Gastroesophageal sphincter (tissue), 3 donors: Measurements from ENCODE around the gene RYR2.

Experiments used
- CTCF ChIP-seq, 4 experiments: fragments of 200-600 bp in 2 of 4; fragments of 450-650 bp in 2 of 4; sonication (generic) in 1 of 4; IDR thresholded peaks; one replicate each; pipeline ENCODE4 v1.5.1; 2017 to 2019; ENCODE audit warnings: antibody characterized with exemption in 4 of 4, mild to moderate bottlenecking in 2 of 4, moderate library complexity in 2 of 4
- EP300 ChIP-seq: sonication (generic); formaldehyde crosslinking; IDR thresholded peaks from one replicate; pipeline ENCODE4 v1.6.1; 2017; ENCODE audit warnings: antibody characterized with exemption, mild to moderate bottlenecking
- POLR2A ChIP-seq, 2 donors: fragments of 450-650 bp; IDR thresholded peaks; one replicate each; pipeline ENCODE4 v1.6.1; 2017; ENCODE audit warnings: antibody characterized with exemption in 2 of 2, mild to moderate bottlenecking in 2 of 2, moderate library complexity in 1 of 2
- POLR2AphosphoS5 ChIP-seq: sonication (generic); formaldehyde crosslinking; IDR thresholded peaks from one replicate; pipeline ENCODE4 v1.6.1; 2017; ENCODE audit warnings: antibody characterized with exemption

- TF ChIP-seq CTCF (IDR thresholded peaks at IDR 0.05), result no peak
- peak; percentile 69 for TF ChIP-seq POLR2AphosphoS5
- no peak for TF ChIP-seq POLR2A (IDR thresholded peaks at IDR 0.05)
- TF ChIP-seq EP300, result no peak
Measured at GRCh38 chr1:237141502-237141901, 99.5 kb downstream of the RYR2 start.
